ENCODE data around the gene YBX2. TPM values are rescaled to one million over a fixed set of nuclear protein-coding genes. Genes with fewer than 3 reads are reported as not detected.

The YBX2 gene
- total and polyA plus RNA-seq, 8 donors, result 0.43 to 72.4 (median 1.3) TPM; not detected in 1

DNA sequence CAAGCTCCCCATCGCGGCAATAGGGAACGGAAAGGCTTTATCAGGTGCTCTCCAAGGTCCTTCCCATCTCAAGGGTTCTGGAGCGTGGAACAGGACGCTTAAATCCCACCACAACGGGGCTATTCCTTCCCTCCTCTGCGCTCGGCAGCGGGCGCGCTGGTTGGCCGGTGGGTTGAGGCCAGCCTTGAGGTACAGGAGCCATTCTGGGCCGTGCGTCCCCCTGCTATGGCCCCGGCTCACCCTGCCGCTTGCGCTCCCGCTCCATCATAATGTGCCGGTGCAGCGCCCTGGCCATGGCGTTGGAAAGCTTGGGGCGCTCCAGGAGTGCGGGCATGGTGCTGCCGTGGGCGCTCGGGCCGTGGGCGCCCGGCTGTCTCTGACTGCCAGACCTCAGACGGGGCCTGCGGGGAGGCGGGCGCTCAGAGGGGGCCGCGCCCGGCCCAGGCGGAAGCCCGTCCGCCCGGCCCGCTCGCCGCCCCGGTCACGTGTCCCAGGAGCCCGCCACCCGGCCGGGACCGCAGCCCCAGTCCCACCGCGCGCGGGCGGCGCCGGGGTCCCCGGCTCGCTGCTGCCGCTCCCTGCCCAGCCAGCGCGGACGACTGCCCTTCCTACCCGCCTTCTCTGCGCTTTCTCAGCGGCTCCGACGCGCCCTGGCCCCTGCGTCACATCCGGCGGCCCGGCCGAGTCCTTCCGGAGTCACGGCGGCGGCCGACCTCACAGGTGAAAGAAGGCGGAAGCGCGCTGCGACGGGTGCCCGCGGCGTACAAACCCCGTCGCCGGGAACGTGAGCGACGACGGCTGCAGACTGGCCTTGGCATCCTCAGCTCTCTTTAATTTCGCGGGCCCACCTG, 20.5 kb upstream of the YBX2 start, which contains the start of gene GPS2:
Gene GPS2 (minus strand): TSS at position 642 of the 851 bp plus-strand sequence. CDS start 308 bp downstream, at position 334.
- DNase-seq, result peak; percentile 97 to 98
- WGBS, 5 donors, result 0 to 3% (median 1%) methylated on average over 18 to 95 of the region's 95 CpGs
- peak within 1 kb of the TSS; percentile 94 to 100 (median 97) for H3K27ac ChIP-seq
- intact Hi-C loops (cut with DNase I; ENCODE audit: low total_unique reads), result no loop called here
- H3K4me3 ChIP-seq, result peak within 1 kb of the TSS; percentile 83 to 99 (median 94)
- H3K4me1 ChIP-seq, result peaks cover 38 to 60% (median 53%) of the 10 kb centered on the region in 4 donors
- TF ChIP-seq EP300 (IDR thresholded peaks at IDR 0.05) (no peak), CTCF (IDR thresholded peaks at IDR 0.05) (no peak), POLR2AphosphoS5 (IDR thresholded peaks at IDR 0.05) (peak; percentile 94 to 99 (median 95)), POLR2A (IDR thresholded peaks at IDR 0.05) (peak in 1 of 4 donors; percentile 27)
- no peaks in the 10 kb centered on the region for H3K27me3 ChIP-seq
- peaks cover 59 to 83% (median 72%) of the 10 kb centered on the region in 4 donors for H3K36me3 ChIP-seq
- H3K9me3 ChIP-seq, result no peaks in the 10 kb centered on the region

DNA sequence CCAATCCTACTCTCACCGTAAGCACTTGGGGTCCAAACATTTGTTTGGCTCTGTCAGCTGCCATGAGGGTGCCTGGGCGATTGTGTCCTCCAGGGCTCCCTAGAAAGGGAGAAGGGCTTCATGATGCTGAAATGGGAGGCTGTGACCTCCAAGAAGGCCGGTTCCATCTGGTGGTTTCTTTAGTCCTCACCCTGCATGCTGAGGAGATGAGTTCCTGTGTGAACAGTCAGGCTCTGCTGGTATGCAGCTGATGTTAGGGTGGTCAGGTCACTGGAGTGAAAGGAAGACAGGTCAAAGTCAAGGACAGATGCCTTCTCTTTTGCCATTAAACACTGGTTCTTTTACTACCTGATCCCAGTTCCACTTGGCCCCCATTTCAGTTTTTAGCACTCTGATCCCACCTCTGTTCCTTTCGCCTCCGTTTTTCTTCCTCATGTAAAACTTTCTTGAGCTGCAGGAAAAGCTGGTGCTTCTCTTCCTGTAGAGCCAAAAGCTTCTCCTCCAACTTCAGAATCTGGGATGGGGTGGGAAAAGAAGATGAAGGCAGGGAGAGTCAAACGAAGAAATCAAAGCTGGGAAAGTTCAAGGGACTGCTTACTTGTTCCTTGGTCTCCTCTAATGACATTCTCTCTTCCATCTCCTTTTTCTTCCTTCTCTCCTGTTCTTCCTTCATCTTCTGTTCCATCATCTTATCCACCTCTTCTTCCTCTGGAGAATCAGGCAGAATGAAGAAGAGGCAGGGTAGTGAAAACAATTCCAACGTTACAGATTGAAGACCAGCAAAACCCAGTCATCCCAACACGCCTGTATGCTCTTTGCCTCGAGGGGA, 19.7 kb upstream of the YBX2 start:
- peaks cover 62 to 82% (median 74%) of the 10 kb centered on the region in 4 donors for H3K36me3 ChIP-seq

DNA sequence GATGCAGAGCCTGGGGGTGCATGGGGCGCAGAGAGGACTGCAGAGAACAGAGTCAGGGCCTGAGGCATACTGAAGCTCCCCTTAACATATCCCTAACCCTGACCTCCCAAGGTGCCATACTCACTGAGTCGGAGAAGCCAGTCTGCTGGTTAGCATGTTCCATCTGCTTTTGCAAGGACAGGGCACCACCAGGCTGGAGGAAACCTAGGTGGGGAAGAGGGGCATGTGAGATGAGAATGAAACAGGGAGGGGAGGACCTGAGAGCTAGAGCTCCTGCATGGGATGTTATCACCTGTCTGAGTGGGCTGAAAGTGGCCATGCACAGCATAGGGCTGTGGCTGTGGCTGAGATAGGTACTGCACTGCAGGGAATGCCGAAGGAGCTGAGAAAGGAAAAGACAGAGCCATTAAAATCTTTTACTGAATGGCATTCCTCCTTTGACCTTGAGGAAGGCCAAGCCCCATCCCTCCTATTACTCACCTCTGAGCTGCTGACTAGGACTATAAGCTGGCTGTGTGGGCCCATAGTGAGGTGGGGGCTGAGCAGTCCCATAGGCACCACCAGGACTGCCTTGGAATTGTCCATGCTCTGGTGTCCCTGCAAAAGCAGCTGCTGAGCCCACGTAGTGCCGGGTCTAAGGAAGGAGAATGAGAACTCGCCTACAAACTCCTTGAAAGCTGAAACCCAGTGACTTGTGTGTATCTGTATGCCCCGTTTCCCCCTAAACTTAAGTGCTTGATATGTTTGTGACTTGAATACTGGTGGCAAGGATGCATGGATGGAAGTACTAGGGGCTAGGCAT, 18.9 kb upstream of the YBX2 start:
- Histone ChIP-seq H3K9me3 (no peaks in the 10 kb centered on the region), H3K36me3 (peaks cover 56 to 74% (median 66%) of the 10 kb centered on the region in 4 donors), H3K4me3 (peak overlapping the region in 2 of 4 donors; percentile 95 to 99), H3K27ac (peak overlapping the region in 3 of 5 donors; percentile 29 to 100 (median 46)), H3K4me1 (peaks cover 49 to 75% (median 65%) of the 10 kb centered on the region in 4 donors), H3K27me3 (no peaks in the 10 kb centered on the region)
- 80 to 88% (median 83%) methylated on average over 7 of the region's 7 CpGs for WGBS, 5 donors
- intact Hi-C loops (cut with DNase I; ENCODE audit: low total_unique reads), result no loop called here
- DNase-seq, result no peak
- TF ChIP-seq POLR2AphosphoS5 (IDR thresholded peaks at IDR 0.05) (no peak), CTCF (IDR thresholded peaks at IDR 0.05) (peak in 1 of 7 experiments; percentile 11)

More for the DNA sequence above, 19.7 kb upstream of the YBX2 start:
- intact Hi-C loops (cut with DNase I; ENCODE audit: low total_unique reads), result no loop called here
- H3K27ac ChIP-seq, result peak overlapping the region; percentile 94 to 100 (median 97)
- 42 to 49% (median 46%) methylated on average over 9 of the region's 9 CpGs for WGBS, 5 donors
- H3K4me1 ChIP-seq, result peaks cover 46 to 68% (median 61%) of the 10 kb centered on the region in 4 donors
- TF ChIP-seq POLR2AphosphoS5 (IDR thresholded peaks at IDR 0.05), result no peak
- no peak for TF ChIP-seq EP300 (IDR thresholded peaks at IDR 0.05)
- no peak for TF ChIP-seq POLR2A (IDR thresholded peaks at IDR 0.05)
- TF ChIP-seq CTCF (IDR thresholded peaks at IDR 0.05), result no peak
- peak overlapping the region; percentile 83 to 99 (median 94) for H3K4me3 ChIP-seq
- no peaks in the 10 kb centered on the region for H3K27me3 ChIP-seq
- H3K9me3 ChIP-seq, result no peaks in the 10 kb centered on the region
- no peak for DNase-seq
